Measurements from ENCODE around the gene GAS7. TPM values are rescaled to one million over a fixed set of nuclear protein-coding genes. Genes with fewer than 3 reads are reported as not detected.

The GAS7 gene
- polyA plus RNA-seq, 1 donor (not counting 4 experiments of a cell fraction or from before 2014, with no cell fraction given): 0.10 TPM

DNA sequence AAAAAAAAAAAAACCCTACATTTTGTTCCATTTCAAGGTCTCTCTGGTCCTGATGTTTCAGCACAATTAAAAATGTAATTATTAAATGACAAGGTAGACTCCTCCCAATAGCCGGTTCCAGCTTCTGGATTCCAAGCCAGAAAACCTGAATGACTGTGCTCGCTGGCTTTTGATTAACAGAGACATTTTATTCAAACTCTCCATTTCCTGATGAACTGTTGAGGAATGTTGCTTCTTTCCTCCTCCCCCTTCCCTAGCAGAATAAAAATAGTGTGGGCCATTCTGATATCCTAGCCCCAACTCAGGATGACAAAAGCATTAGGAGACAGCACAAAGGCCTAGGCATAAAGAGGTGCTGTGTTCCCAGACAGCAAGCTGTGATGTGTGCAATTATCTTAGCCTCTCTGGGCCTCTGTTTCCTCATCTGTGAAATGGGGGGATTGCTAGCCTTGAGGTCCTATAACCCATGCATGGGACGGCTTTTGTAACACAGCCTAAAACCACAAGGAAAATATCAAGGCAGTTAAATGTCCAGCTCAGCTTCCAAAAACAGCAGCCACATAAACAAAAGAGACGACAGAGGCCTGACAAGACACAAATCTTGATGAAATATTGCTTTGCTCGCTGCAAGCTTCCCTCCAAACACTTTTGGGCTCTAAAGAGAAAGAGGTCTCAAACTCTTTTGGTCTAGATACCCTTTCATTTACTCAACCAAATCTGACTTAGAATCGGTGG lies 166.1 kb downstream of the GAS7 start:
- Histone ChIP-seq H3K9me3 (ENCODE audit: control insufficient read depth, low read depth, low read length) (peaks cover 2% of the 10 kb centered on the region), H3K4me3 (ENCODE audit: control insufficient read depth in 2 of 3, extremely low read depth in 1 of 3, insufficient read depth in 2 of 3, low read depth in 1 of 3, low read length in 3 of 3) (no peak overlapping the region), H3K36me3 (ENCODE audit: control insufficient read depth in 2 of 2, extremely low read depth in 1 of 2, insufficient read depth in 2 of 2, low read length in 2 of 2) (no peaks in the 10 kb centered on the region), H4K20me1 (ENCODE audit: control insufficient read depth, extremely low read depth, insufficient read depth, low read length) (no peaks in the 10 kb centered on the region), H3K27me3 (ENCODE audit: control insufficient read depth, extremely low read depth, insufficient read depth, low read length) (no peaks in the 10 kb centered on the region), H3K9me1 (ENCODE audit: control insufficient read depth, extremely low read depth, insufficient read depth, low read length) (no peaks in the 10 kb centered on the region), H3K9ac (ENCODE audit: control insufficient read depth, extremely low read depth, insufficient read depth, low read length) (no peak overlapping the region), H3K4me2 (ENCODE audit: control insufficient read depth, extremely low read depth, insufficient read depth, low read depth, low read length) (no peak overlapping the region), H2AFZ (ENCODE audit: control insufficient read depth, low read length) (no peak overlapping the region), H3K79me2 (ENCODE audit: control insufficient read depth, insufficient read depth, low read length) (no peaks in the 10 kb centered on the region), H3K4me1 (ENCODE audit: control insufficient read depth, extremely low read depth, insufficient read depth, low read length) (no peaks in the 10 kb centered on the region), H3K27ac (ENCODE audit: control insufficient read depth, insufficient read depth, low read length) (no peak overlapping the region)
- TF ChIP-seq, protein P1, sequence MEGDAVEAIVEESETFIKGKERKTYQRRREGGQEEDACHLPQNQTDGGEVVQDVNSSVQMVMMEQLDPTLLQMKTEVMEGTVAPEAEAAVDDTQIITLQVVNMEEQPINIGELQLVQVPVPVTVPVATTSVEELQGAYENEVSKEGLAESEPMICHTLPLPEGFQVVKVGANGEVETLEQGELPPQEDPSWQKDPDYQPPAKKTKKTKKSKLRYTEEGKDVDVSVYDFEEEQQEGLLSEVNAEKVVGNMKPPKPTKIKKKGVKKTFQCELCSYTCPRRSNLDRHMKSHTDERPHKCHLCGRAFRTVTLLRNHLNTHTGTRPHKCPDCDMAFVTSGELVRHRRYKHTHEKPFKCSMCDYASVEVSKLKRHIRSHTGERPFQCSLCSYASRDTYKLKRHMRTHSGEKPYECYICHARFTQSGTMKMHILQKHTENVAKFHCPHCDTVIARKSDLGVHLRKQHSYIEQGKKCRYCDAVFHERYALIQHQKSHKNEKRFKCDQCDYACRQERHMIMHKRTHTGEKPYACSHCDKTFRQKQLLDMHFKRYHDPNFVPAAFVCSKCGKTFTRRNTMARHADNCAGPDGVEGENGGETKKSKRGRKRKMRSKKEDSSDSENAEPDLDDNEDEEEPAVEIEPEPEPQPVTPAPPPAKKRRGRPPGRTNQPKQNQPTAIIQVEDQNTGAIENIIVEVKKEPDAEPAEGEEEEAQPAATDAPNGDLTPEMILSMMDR (optimal IDR thresholded peaks at IDR 0.05 in 1 of 3, IDR thresholded peaks at IDR 0.05 in 1 of 3, conservative IDR thresholded peaks at IDR 0.05 in 1 of 3; ENCODE audit: extremely low read depth in 1 of 3, insufficient read depth in 2 of 3, low read length in 3 of 3): no peak
- TF ChIP-seq EZH2 (IDR thresholded peaks at IDR 0.05; ENCODE audit: low read length): no peak
- FAIRE-seq (no peak), DNase-seq (ENCODE audit: low read depth, low spot score) (no peak)
- dilution Hi-C loops (cut with MboI; ENCODE audit: extremely low pct_ligation_motif_present, low sequenced_read_pairs): no loop called here

DNA sequence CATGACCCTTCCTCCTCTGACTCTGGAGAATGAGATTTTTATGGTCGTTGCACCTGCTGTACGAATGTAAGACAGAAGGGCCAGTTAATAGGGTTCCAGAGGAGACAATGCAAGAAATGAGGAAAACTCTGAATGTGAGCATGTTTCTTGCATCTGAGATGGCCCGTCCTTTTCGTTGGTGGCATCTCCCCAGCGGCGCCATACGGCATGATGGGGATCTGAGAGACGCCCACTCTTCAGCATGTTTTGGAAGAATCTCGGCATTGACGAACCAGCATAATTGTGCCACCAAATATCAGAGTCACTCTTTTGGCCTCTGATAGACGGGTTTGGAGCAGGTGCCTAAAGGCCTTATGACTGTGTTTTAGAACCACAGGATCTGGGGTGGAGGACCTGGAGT lies 166.8 kb downstream of the GAS7 start:
- Histone ChIP-seq H3K9ac (ENCODE audit: control insufficient read depth, extremely low read depth, insufficient read depth, low read length) (no peak overlapping the region), H3K9me3 (ENCODE audit: control insufficient read depth, low read depth, low read length) (peaks cover 2% of the 10 kb centered on the region), H3K27ac (ENCODE audit: control insufficient read depth, insufficient read depth, low read length) (no peak overlapping the region), H3K79me2 (ENCODE audit: control insufficient read depth, insufficient read depth, low read length) (no peaks in the 10 kb centered on the region), H3K27me3 (ENCODE audit: control insufficient read depth, extremely low read depth, insufficient read depth, low read length) (no peaks in the 10 kb centered on the region), H4K20me1 (ENCODE audit: control insufficient read depth, extremely low read depth, insufficient read depth, low read length) (no peaks in the 10 kb centered on the region), H3K4me1 (ENCODE audit: control insufficient read depth, extremely low read depth, insufficient read depth, low read length) (no peaks in the 10 kb centered on the region), H3K9me1 (ENCODE audit: control insufficient read depth, extremely low read depth, insufficient read depth, low read length) (no peaks in the 10 kb centered on the region), H2AFZ (ENCODE audit: control insufficient read depth, low read length) (no peak overlapping the region), H3K4me2 (ENCODE audit: control insufficient read depth, extremely low read depth, insufficient read depth, low read depth, low read length) (no peak overlapping the region), H3K4me3 (ENCODE audit: control insufficient read depth in 2 of 3, extremely low read depth in 1 of 3, insufficient read depth in 2 of 3, low read depth in 1 of 3, low read length in 3 of 3) (no peak overlapping the region), H3K36me3 (ENCODE audit: control insufficient read depth in 2 of 2, extremely low read depth in 1 of 2, insufficient read depth in 2 of 2, low read length in 2 of 2) (no peaks in the 10 kb centered on the region)
- FAIRE-seq (no peak), DNase-seq (ENCODE audit: low read depth, low spot score) (no peak)
- TF ChIP-seq, protein P1 (optimal IDR thresholded peaks at IDR 0.05 in 1 of 3, IDR thresholded peaks at IDR 0.05 in 1 of 3, conservative IDR thresholded peaks at IDR 0.05 in 1 of 3; ENCODE audit: extremely low read depth in 1 of 3, insufficient read depth in 2 of 3, low read length in 3 of 3): no peak
- no peak for TF ChIP-seq EZH2 (IDR thresholded peaks at IDR 0.05; ENCODE audit: low read length)
- dilution Hi-C loops (cut with MboI; ENCODE audit: extremely low pct_ligation_motif_present, low sequenced_read_pairs): no loop called here

Data from keratinocyte (primary cell).